NCI-H1048 (cell line): Measurements from ENCODE around the gene DCTN2.
"Not testable (repeated sequence)": the region's sequence is repeated elsewhere in the genome, so short reads cannot be mapped to it uniquely, and the experiment has no call there.

Experiments
- DNase-seq: peaks from one replicate; lab custom pipeline; 2025; lab: John Stamatoyannopoulos, UW

DCTN2 gene

DNA sequence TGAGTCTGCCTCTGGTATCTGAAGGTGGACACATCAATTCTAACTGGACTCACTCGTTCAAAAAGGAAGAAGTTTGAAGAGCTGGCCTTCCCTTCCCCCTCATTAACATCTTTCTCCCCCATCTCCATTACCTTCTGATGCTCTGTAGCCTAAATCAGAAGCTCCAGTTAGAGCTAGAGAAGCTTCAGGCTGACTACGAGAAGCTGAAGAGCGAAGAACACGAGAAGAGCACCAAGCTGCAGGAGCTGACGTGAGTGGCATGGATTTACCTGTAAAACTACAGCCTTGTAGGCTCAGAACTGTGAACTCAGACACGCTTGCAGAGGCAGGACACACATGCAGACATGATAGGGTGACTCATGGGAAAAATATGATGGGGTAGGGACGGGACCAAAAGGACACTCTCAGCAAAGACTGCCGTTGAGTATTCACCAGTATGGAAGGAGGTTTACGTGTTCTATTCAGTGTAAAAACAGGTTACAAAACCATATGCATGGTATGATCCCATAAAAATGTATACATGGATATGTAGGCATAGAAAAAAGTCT is 29.7 kb upstream of the DCTN2 start:
- DNase-seq = no peak

DNA sequence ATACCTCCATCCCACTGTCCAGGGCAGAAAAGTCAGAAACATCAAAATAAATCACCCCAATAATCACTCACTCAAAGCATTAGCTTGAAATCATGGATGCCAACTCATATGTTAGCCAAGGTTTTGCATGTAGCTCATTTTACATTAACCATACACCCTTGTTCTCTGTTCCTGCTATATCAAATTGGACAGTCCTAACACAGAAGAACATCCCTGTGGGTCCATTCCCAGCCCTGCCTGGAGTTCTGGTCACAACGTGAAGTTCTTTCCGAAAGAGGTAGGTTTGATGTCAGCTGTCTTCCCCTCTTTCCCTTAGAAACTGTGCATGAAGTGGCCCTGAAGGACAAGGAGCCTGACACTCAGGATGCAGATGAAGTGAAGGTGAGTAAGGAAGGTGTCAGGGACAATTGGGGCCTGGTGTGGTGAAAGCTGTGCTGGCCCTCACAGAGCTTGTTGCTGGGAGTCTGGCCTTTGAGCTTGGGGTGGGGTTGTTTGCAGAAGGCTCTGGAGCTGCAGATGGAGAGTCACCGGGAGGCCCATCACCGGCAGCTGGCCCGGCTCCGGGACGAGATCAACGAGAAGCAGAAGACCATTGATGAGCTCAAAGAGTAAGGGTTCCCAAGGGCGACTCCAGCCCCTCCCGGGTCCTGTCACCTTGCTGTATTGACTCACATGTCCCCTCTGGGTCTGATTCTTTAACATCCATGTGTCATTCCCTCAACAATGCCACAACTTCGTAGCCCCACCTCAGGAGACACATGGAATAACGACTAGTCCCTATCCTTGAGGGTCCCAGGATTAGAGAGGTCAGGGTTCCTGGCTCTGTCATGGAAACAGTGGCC is 29.0 kb upstream of the DCTN2 start:
- DNase-seq = no peak

DNA sequence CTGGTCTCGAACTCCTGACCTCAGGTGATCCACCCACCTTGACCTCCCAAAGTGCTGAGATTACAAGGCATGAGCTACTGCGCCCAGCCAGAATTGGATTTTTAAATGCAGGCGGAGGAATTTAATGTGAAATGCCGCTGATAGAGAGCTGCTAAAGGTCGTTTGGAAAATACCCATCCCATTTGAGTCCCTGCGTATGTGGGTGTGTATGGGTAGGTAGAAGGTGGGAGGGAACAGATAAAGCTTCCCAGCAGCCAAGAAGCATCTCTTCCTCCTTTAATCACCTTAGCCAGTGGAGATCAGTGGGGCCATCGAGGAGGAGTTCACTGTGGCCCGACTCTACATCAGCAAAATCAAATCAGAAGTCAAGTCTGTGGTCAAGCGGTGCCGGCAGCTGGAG is 27.8 kb upstream of the DCTN2 start:
- DNase-seq = no peak

DNA sequence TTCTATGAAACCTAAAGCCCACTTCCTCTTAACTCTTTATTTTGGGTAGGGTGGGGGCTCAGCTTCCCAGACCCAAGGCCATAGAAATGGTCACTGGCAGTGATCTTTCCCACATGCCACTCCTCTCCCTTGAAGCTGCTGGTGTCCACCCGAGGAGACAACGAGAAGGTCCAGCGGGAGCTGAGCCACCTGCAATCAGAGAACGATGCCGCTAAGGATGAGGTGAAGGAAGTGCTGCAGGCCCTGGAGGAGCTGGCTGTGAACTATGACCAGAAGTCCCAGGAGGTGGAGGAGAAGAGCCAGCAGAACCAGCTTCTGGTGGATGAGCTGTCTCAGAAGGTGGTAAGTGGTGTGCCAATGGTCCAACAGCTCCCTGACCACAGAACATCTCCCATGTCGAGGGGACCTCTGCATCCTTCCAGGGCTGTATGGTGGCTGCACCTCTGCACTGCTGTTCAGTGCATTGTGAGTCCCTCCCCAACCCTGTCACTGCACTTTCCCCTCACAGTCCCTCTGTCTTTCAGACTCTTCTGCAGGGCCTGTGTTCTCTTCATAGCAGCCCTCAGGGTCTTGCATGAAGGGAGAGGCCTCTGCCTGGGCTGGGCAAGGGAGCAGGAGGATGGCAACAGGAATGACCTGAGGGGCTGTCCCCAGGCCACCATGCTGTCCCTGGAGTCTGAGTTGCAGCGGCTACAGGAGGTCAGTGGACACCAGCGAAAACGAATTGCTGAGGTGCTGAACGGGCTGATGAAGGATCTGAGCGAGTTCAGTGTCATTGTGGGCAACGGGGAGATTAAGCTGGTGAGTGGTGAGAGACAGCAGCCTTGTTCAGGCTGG is 25.2 kb upstream of the DCTN2 start:
- DNase-seq = no peak

DNA sequence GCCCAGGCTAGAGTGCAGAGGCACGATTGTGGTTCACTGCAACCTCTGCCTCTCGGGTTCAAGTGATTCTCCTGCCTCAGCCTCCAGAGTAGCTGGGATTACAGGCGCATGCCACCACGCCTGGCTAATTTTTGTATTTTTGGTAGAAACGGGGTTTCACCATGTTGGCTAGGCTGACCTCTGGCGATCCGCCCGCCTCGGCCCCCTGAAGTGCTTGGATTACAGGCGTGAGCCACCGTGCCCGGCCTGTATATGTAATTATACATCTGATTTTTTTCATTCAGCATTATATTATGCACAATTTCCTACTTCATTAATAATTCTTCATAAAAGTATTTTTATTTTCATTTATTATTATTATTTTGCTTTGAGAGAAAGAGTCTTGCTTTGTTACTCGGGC is 23.4 kb upstream of the DCTN2 start:
- not testable (repeated sequence) for DNase-seq

DNA sequence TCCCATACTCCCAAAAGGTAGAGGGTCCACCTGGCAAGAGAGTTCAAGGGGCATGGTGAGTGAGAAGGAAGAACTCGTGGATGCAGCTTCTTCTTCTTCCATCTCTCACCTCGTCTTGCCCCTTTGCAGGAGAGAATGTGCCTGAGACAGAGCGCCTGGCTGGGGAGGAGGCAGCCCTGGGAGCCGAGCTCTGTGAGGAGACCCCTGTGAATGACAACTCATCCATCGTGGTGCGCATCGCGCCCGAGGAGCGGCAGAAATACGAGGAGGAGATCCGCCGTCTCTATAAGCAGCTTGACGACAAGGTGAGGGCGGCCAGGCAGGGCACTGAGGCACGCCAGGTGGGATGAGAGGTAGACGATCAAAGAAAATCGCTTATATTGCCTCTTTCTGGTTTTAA is 22.9 kb upstream of the DCTN2 start:
- DNase-seq = no peak

DNA sequence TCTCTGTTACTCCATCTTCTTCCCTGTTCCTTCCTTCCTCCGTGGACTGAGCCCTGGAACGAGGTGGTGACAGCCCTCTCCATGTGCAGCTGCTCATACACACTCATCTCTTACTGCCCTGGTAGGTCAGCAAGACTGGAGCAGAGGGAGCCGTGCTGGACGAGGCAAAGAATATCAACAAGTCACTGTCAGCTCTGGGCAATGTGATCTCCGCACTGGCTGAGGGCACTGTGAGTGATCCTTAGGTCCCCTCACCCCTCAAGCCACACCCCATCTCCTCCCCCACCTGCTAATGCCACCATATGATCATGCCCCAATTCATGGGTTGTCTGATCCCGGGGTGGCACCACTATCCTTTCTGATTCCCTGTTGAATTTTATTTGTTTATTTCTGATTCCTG is 21.8 kb upstream of the DCTN2 start:
- no peak for DNase-seq

DNA sequence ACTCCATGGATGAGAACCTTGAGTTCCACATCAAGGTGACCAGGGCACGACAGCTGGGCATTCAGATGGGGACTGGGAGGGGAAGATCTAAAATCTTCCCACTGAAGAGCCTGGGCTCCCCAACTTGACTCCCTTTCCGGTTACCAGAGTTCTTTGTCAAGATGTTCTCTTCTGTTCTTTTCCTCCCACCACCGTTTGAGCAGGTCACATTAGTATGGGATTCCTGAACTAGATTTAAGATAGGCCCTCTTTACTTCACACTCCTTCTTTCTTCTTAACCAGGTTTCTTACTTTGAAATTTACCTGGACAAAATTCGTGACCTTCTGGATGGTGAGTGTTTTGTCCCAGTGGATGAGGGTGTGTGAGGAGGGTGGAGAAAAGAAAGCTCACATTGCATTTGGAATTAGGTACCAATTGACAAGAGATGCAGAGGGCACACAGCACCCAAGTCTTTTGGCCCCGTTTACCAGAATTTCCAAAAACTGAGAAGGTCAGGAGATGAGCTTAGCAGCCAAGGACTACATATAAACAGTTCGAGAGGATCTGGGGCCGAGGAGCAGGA is 17.3 kb upstream of the DCTN2 start:
- DNase-seq = no peak

DNA sequence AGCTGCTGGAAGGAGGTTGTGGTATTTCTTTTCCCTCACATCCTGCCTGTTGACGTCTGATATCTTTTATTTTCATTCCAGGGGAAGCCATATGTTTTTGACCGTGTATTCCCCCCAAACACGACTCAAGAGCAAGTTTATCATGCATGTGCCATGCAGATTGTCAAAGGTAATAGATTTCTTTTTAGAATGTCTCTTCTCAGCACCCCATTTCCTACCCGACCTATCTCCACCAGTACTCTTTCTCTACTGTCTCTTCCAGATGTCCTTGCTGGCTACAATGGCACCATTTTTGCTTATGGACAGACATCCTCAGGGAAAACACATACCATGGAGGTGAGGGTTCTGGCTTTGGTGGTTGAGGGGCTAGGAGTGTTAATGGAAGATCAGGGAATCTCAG is 16.4 kb upstream of the DCTN2 start:
- no peak for DNase-seq

DNA sequence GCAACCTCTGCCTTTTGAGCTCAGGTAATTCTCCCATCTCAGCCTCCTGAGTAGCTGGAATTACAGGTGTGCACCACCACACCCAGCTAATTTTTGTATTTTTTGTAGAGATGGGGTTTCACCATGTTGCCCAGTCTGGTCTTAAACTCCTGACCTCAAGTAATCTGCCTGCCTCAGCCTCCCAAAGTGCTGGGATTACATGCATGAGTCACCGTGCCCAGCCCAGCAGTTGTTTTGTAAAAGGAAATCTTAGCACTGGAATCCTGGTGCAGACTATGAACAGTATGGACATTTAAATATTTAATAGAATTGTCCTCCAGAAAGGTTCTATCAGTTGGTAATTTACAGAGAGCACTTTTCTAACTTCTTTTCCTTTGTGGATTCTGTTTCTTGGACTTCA is 14.1 kb upstream of the DCTN2 start:
- not testable (repeated sequence) for DNase-seq

DNA sequence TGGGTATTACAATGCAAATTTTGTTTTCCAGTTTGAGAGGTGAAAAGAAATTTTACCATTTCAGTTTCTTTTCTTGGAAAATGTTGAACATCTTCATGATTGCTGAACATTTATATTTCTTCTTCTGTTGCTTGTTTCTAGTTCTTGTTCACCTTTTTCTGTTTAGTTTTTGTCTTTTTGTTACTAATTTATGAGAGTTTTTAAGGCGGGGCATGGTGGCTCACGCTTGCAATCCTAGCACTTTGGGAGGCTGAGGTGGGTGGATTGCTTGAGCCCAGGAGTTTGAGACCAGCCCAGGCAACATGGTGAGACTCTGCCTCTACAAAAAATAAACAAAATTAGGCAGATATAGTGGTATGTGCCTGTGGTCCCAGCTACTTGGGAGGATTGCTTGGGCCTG is 13.5 kb upstream of the DCTN2 start:
- no peak for DNase-seq

DNA sequence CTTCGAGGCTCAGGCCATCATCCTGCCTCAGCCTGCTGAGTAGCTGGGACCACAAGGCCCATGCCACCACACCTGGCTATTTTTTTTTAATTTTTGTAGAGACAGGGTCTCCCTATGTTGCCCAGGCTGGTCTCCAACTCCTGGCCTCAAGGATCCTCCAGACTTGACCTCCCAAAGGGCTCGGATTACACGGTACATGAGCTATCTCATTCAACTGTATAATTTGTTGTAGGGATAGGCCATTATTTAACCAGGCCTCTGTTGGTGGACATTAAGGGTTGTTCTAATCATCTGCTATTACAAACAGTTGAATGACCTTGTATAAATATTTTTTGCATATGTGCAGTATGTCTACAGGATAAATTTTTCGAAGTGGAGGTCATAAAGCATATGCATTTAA is 11.9 kb upstream of the DCTN2 start:
- DNase-seq = no peak

DNA sequence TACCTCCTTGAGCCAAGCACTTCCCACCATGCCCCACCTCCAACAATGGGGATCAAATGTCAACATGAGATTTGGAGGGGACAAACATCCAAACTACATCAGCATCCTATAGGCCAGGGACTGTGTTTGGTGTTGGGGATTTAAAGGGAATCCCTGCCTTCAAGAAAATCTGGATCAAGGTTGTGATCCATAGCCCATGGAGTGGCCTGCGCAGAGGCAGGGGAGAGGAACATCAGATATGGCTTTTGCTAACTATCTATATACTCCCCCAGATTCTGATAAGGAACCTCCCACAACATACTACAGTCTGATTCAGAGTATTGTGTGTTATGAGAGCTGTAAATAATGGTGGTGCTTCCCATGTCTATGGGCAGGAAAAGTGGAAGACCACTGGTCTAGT is 7.9 kb upstream of the DCTN2 start:
- DNase-seq = no peak

DNA sequence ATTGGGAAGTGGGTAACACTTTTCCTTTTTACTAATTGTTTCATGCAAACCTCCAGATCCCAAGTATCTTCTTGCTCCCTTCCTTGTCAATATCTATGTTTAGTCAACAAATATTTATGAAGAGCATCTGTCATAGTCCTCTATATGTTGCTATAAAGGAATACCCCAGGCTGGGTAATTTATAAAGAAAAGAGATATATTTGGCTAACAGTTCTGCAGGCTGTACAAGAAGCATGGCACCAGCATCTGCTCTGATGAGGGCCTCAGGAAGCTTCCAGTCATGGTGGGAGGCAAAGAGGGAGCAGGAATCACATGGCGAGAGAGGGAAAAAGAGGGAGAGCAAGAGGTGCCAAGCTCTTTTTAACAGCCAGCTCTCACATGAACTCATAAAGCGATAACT is 7.5 kb upstream of the DCTN2 start:
- no peak for DNase-seq

DNA sequence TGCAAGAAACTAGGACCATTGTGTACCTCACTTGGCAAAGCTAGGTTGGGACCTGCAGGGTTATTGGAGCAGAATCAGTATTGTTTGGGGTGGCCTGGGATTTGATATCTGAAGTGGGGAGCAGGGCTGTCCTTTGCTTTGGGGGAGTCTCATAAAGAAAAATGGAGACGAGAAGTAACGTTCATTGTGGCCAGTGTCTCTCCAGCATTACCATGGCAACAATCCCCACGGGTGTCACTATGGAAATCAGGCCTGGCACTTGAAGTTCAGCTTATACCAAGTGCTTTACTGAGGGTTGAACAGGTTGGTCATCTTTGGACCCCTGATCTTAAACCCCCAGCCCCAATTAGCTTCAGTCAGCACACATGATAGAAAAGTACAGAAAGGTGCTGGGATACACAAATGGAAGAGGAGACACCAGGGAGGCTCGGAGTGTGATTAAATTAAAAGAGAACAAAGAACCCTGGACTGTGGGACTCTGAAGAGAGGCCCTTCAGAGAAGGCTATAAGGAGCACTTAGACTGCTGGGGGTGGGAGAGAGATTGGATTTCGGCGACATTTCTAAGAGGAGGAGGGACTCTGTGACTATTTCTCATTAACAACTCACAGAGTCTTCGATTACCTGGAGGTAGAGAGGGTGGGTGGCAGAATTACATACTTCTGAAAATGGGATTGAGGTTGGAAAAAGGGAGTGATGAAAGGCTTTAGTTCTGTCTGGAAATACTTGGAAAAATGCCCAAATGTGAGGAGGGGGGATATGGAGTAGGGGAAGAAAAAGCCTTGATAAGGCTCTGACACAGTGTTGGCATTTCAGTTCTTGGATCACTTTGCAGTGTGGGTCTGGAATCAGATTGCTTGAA is 6.6 kb upstream of the DCTN2 start:
- DNase-seq = no peak

DNA sequence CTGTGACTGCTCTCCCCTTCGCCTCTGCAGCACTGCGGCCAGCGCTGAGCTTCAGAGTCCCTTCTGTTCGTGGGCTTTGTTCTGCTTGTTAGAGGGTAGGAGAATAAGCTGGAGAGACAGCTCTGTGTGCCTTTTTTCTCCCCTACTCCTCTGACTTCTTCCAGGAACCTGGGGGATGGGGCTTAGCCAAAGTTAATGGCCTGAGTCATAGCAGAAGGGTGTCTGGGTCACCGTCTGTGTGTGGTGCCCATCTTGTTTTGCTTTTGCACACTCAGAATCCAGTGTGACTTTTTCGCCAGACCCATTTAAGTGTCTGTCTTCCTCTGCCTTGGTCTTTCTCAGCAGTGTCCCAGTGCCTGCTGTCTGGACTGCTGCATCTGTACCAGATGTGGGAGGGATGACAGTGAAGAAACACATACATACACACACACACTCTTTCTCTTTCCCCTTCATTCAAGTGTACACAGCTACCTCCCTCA is 5.9 kb upstream of the DCTN2 start:
- no peak for DNase-seq

DNA sequence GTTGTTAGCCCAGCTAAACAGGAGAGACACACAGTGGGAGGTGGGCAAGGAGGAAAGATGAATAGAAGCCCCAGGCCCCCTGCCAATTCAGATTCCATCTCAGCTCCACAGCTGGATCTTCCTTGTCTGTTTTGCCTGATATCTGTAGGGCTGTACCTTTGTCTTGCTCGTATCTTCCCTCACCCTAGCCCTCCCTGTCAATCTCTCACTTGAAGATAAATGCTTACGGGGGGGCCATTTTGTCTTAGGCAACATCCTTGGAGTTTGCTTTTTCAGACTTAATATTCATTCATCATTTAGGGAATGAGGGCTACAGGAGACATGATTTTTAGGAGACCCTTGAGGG is 5.3 kb upstream of the DCTN2 start:
- no peak for DNase-seq

DNA sequence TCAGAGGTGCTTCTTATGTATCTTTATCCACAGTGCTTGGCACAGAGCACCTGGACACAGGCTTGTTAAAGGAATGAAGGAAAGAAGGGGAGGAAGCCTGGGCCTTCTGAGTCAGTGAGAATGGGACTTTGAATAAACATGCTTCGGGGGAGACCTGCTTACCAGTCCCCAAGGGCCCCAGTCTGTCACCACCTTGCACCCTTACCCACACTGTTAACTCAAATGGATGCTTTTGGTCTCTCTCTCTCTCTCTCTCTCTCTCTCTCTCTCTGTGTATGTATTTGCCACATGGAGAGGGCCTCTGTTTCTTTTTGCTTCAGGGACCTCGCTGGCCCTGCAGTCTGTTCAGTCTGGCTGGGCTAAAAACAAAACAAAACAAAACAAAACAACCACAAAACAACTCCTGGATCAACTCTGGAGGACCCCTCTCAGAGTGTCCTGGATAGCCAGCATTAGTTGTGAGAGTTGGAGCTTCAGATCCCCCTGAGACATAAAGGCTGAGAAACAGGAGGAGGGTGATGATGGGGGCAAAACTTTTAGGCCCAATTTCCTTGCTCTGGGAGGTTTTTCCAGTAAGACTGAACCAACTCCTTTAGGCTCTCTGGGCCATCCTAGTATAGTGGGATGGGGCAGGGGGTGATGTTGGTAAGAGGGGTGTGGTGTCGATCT is 4.8 kb upstream of the DCTN2 start:
- no peak for DNase-seq

DNA sequence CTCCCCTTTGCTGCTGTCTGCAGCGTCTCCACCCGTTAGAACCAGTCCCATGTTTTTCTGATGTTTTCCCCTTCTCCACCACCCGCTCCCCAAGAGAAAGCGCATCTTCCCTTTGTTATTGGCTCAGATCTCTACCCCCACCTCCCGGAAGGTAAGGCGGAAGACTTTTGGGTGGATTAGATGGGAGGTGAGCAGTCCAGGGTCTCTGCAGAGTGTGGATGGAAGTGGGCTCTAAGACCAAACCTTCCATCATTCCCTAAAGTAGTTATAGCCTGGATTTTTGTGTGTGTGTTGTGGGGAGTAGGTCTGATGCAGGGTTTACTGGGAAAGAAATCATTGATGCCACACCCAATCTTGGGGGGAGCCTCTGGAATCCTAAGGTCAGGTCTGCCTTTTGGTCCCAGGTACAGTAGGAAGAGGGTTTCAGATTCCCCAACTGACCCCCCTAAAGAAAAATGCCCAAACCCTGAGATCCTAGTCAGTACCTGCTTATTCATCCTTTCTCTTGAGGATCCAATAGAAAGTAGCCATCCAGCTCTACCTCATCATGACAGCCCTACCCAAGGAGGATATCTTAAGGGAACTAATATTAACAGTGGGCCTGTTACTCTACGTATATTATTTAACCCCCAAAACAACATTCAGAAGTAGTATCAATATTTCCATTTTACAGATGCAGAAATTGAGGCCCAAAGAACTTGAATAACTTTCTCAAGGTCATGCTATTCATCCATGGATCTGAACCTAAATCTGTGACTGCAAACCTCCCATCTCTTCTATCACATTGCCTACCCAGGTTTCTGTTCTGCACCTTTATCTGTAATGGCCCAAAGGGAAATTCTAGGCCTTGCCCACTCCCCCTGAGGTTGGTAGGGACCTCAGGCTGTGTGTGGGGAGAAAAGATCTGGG is 3.9 kb upstream of the DCTN2 start:
- DNase-seq = no peak
